Nephron (organoid): ENCODE data around the gene TSPO2.

Experiments
- H3K27ac Mint-ChIP-seq, 3 experiments: 2 replicates each; pipeline ENCODE4 v1.8.0; 2020; ENCODE audit warnings: mixed read lengths in 3 of 3, mild to moderate bottlenecking in 2 of 3, moderate library complexity in 1 of 3
- H3K27me3 Mint-ChIP-seq: 2 replicates; pipeline ENCODE4 v1.8.0; 2021; ENCODE audit warnings: low read depth, mild to moderate bottlenecking, moderate library complexity, mixed read lengths
- H3K36me3 Mint-ChIP-seq: 2 replicates; pipeline ENCODE4 v1.8.0; 2020; ENCODE audit warnings: low read depth, mixed read lengths
- H3K4me1 Mint-ChIP-seq: 2 replicates; pipeline ENCODE4 v1.8.0; 2020; ENCODE audit warnings: mixed read lengths
- H3K4me3 Mint-ChIP-seq, 3 experiments: 2 replicates each; pipeline ENCODE4 v1.8.0; 2020; ENCODE audit warnings: mild to moderate bottlenecking in 3 of 3, mixed read lengths in 3 of 3, moderate library complexity in 2 of 3
- H3K9me3 Mint-ChIP-seq: 2 replicates; pipeline ENCODE4 v1.8.0; 2020; ENCODE audit warnings: mixed read lengths
- CTCF ChIP-seq, 3 experiments: fragments of 200-600 bp; sonication (generic); IDR thresholded peaks; one replicate each; pipeline ENCODE4 v1.5.0; 2021; ENCODE audit warnings: antibody characterized with exemption in 3 of 3; ENCODE audit not compliant: unreplicated experiment in 3 of 3

The TSPO2 gene

DNA sequence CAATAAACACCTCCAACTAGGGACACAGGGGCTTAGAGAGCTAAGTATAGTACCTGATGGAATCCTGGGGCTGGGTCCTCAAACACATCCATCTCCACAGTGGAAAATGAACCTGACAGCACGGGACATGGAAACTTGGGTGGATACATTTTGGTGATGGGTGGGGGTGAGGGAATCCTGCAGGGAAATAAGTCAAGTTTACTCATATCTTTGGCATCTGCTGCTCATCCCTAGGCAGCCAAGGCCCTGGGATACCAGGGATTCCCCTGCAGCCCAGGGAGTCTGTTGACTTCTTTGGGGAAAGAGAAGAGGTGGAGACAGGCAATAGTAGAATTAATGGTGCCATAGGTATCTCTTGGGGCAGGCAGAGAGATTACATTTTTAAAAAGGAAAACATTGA lies 17.3 kb downstream of the TSPO2 start:
- no peak for TF ChIP-seq CTCF (IDR thresholded peaks at IDR 0.05; ENCODE audit: unreplicated experiment in 3 of 3)
- H3K4me1 Mint-ChIP-seq, result peaks cover 87% of the 10 kb centered on the region
- no peak overlapping the region for H3K27ac Mint-ChIP-seq
- peaks cover 5% of the 10 kb centered on the region for H3K36me3 Mint-ChIP-seq
- H3K4me3 Mint-ChIP-seq, result peak overlapping the region in 1 of 3 experiments; percentile 27
- no peaks in the 10 kb centered on the region for H3K9me3 Mint-ChIP-seq
- H3K27me3 Mint-ChIP-seq, result peaks cover 4% of the 10 kb centered on the region

GRCh38 chr6:41061196-41061726 lies 19.0 kb downstream of the TSPO2 start:
- Mint-ChIP-seq H3K4me1 (peaks cover 76% of the 10 kb centered on the region), H3K4me3 (peak overlapping the region in 1 of 3 experiments; percentile 28), H3K27ac (peak overlapping the region in 1 of 3 experiments; percentile 21), H3K36me3 (peaks cover 12% of the 10 kb centered on the region), H3K9me3 (no peaks in the 10 kb centered on the region), H3K27me3 (peaks cover 4% of the 10 kb centered on the region)
- no peak for TF ChIP-seq CTCF (IDR thresholded peaks at IDR 0.05; ENCODE audit: unreplicated experiment in 3 of 3)

GRCh38 chr6:41062056-41062455 lies 19.8 kb downstream of the TSPO2 start:
- Mint-ChIP-seq H3K27me3 (no peaks in the 10 kb centered on the region), H3K4me3 (peak overlapping the region in 1 of 3 experiments; percentile 47), H3K36me3 (peaks cover 17% of the 10 kb centered on the region), H3K9me3 (no peaks in the 10 kb centered on the region), H3K4me1 (peaks cover 74% of the 10 kb centered on the region), H3K27ac (peak overlapping the region in 1 of 3 experiments; percentile 68)
- TF ChIP-seq CTCF (IDR thresholded peaks at IDR 0.05; ENCODE audit: unreplicated experiment in 3 of 3), result no peak

- Mint-ChIP-seq H3K36me3 (peaks cover 25% of the 10 kb centered on the region), H3K27me3 (no peaks in the 10 kb centered on the region), H3K4me3 (peak overlapping the region in 1 of 3 experiments; percentile 25), H3K4me1 (peaks cover 58% of the 10 kb centered on the region), H3K27ac (peak overlapping the region; percentile 60 to 82 (median 67)), H3K9me3 (no peaks in the 10 kb centered on the region)
- no peak for TF ChIP-seq CTCF (IDR thresholded peaks at IDR 0.05; ENCODE audit: unreplicated experiment in 3 of 3)
Measured at GRCh38 chr6:41063884-41064285, 21.6 kb downstream of the TSPO2 start.

GRCh38 chr6:41064841-41065240 lies 22.6 kb downstream of the TSPO2 start:
- H3K9me3 Mint-ChIP-seq, result no peaks in the 10 kb centered on the region
- peak overlapping the region; percentile 50 to 82 (median 67) for H3K27ac Mint-ChIP-seq

More at GRCh38 chr6:41064841-41065240, 22.6 kb downstream of the TSPO2 start:
- TF ChIP-seq CTCF (IDR thresholded peaks at IDR 0.05; ENCODE audit: unreplicated experiment in 3 of 3), result no peak
- Mint-ChIP-seq H3K4me1 (peaks cover 49% of the 10 kb centered on the region), H3K4me3 (no peak overlapping the region), H3K36me3 (peaks cover 25% of the 10 kb centered on the region), H3K27me3 (no peaks in the 10 kb centered on the region)
